ENCODE results near the gene NCOA3. TPM values are rescaled to one million over a fixed set of nuclear protein-coding genes. Genes with fewer than 3 reads are reported as not detected.

NCOA3 gene
- total and polyA plus RNA-seq, 2 of the 8 experiments (the other 6 are each of a cell fraction or from before 2014, with no cell fraction given): 7.9 to 24.7 TPM

GRCh38 chr20:47588158-47588557, 86.5 kb downstream of the NCOA3 start:
- TF ChIP-seq HDAC2 (IDR thresholded peaks at IDR 0.05; ENCODE audit: borderline replicate concordance in 1 of 2, low read depth in 2 of 2, low read length in 2 of 2) (no peak), CREB1 (IDR thresholded peaks at IDR 0.05) (no peak), JUN (IDR thresholded peaks at IDR 0.05; ENCODE audit: low read depth, low read length) (no peak), YY1 (IDR thresholded peaks at IDR 0.05; ENCODE audit: low read depth, low read length) (no peak), RBBP5 (IDR thresholded peaks at IDR 0.05; ENCODE audit: borderline replicate concordance, low read depth, low read length) (no peak), CTBP2 (IDR thresholded peaks at IDR 0.05; ENCODE audit: borderline replicate concordance, insufficient read depth, insufficient read length, low read length) (no peak), SP2 (IDR thresholded peaks at IDR 0.05; ENCODE audit: low read length) (no peak)
- Histone ChIP-seq H2BK5ac (ENCODE audit: low read depth, low read length) (no peak overlapping the region; the same call in 1 of the 2 replicates), H3K56ac (replicated peaks; ENCODE audit: insufficient read length, low read depth, low read length) (no peak overlapping the region), H2BK20ac (ENCODE audit: low read length) (no peak overlapping the region), H3K23me2 (ENCODE audit: low read depth, low read length) (no peaks in the 10 kb centered on the region), H3K4ac (replicated peaks; ENCODE audit: insufficient read length, low read depth, low read length) (no peak overlapping the region), H2AK5ac (ENCODE audit: low read depth, low read length) (no peak overlapping the region), H3K4me1 (replicated peaks in 1 of 4; ENCODE audit: control insufficient read depth in 3 of 4, insufficient read depth in 4 of 4, low read length in 3 of 4) (peaks cover 0 to 8% (median 4%) of the 10 kb centered on the region in 4 experiments; a peak in 6 of 7 replicates), H4K8ac (ENCODE audit: extremely low read depth, insufficient read depth, low read length) (no peak overlapping the region; the same call in 1 of the 2 replicates), H3K9me3 (ENCODE audit: insufficient read depth in 2 of 2, low read depth in 1 of 2, low read length in 1 of 2) (no peaks in the 10 kb centered on the region), H3K79me2 (ENCODE audit: control insufficient read depth in 1 of 2, insufficient read depth in 2 of 2, low read length in 2 of 2) (peaks cover 0 to 15% of the 10 kb centered on the region in 2 experiments; a peak in 1 of 4 replicates), H3K27me3 (replicated peaks in 1 of 4; ENCODE audit: control insufficient read depth in 3 of 4, extremely low read depth in 1 of 4, insufficient read depth in 3 of 4, low read length in 3 of 4) (peaks cover 0 to 1% (median 0%) of the 10 kb centered on the region in 4 experiments; a peak in 1 of 7 replicates), H3K9ac (replicated peaks in 1 of 4; ENCODE audit: extremely low read depth in 1 of 4, low read depth in 3 of 4, low read length in 3 of 4) (no peak overlapping the region), H3K18ac (ENCODE audit: extremely low read depth, low read length) (no peak overlapping the region), H3K4me3 (ENCODE audit: extremely low read depth in 1 of 4, insufficient read depth in 2 of 4, low read depth in 3 of 4, low read length in 4 of 4) (no peak overlapping the region), H3K79me1 (ENCODE audit: low read depth, low read length) (no peaks in the 10 kb centered on the region), H4K20me1 (replicated peaks in 1 of 2; ENCODE audit: control insufficient read depth in 1 of 2, insufficient read depth in 2 of 2, low read length in 2 of 2) (no peaks in the 10 kb centered on the region), H2BK12ac (ENCODE audit: low read depth, low read length) (no peak overlapping the region), H2BK120ac (replicated peaks; ENCODE audit: low read depth, low read length) (no peak overlapping the region), H3K27ac (ENCODE audit: low read depth, low read length) (no peak overlapping the region), H3K23ac (ENCODE audit: insufficient read length) (no peak overlapping the region), H3K14ac (ENCODE audit: insufficient read length) (no peak overlapping the region), H3K4me2 (ENCODE audit: insufficient read depth in 1 of 2, low read depth in 2 of 2, low read length in 2 of 2) (no peak overlapping the region), H4K5ac (ENCODE audit: insufficient read length, low read depth, low read length) (no peak overlapping the region), H2BK15ac (ENCODE audit: low read length) (no peak overlapping the region), H3K36me3 (ENCODE audit: control insufficient read depth in 2 of 4, insufficient read depth in 4 of 4, low read length in 3 of 4) (peaks cover 0 to 6% (median 0%) of the 10 kb centered on the region in 4 experiments; a peak in 2 of 8 replicates), H2AFZ (ENCODE audit: low read length) (no peak overlapping the region), H4K91ac (replicated peaks; ENCODE audit: insufficient read length, low read length) (no peak overlapping the region)
- 91% methylated on average over 6 of the region's 8 CpGs; no CpG with 5 or more reads in 1 of the 2 experiments for WGBS, 2 experiments (ENCODE audit: extremely low coverage in 1 of 2, insufficient coverage in 1 of 2, insufficient read length in 1 of 2, insufficient replicate concordance in 2 of 2, low coverage in 1 of 2, low lambda C conversion rate in 2 of 2, missing lambda C conversion rate in 1 of 2)
- FAIRE-seq (no peak), DNase-seq (ENCODE audit: low read depth in 1 of 2, low spot score in 2 of 2) (no peak)
- ChIA-PET POLR2A (ENCODE audit: partially characterized antibody) (no interaction called here), CTCF (ENCODE audit: partially characterized antibody) (no interaction called here)
